ENCODE data around the gene SLC5A7. TPM values are rescaled to one million over a fixed set of nuclear protein-coding genes. Genes with fewer than 3 reads are reported as not detected.

The SLC5A7 gene
- total RNA-seq, 2 experiments from 2014 or later = not detected

DNA sequence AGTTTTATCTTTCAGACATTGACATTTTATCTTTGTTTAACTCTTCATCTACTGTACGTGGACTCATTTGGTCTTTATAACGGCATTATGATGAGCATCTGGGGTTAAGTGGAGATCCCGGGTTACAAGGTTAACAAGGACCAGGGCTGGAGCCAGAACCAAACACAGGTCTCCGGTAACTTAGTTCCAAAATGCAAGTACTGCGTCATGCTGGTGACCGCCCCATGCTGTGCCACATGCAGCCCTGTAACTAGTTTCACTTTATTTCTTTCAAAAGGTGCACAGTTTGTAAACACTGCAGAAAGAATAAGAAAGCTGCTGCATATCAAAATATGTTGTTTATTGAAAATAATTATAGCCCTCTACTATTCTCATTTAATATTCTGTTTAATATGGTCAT, 3.1 kb downstream of the SLC5A7 start:
- Mint-ChIP-seq H3K4me1 (ENCODE audit: low read depth) (no peaks in the 10 kb centered on the region), H3K27ac (no peak overlapping the region), H3K4me3 (no peak overlapping the region), H3K9me3 (no peaks in the 10 kb centered on the region), H3K36me3 (ENCODE audit: low read depth) (no peaks in the 10 kb centered on the region), H3K27me3 (peaks cover 16% of the 10 kb centered on the region)
- ATAC-seq (no peak), DNase-seq (no peak)
- CTCF ChIA-PET = no interaction called here
- intact Hi-C loops (cut with micrococcal nuclease) = no loop called here
- POLR2A ChIA-PET = no interaction called here
- TF ChIP-seq, protein P1, sequence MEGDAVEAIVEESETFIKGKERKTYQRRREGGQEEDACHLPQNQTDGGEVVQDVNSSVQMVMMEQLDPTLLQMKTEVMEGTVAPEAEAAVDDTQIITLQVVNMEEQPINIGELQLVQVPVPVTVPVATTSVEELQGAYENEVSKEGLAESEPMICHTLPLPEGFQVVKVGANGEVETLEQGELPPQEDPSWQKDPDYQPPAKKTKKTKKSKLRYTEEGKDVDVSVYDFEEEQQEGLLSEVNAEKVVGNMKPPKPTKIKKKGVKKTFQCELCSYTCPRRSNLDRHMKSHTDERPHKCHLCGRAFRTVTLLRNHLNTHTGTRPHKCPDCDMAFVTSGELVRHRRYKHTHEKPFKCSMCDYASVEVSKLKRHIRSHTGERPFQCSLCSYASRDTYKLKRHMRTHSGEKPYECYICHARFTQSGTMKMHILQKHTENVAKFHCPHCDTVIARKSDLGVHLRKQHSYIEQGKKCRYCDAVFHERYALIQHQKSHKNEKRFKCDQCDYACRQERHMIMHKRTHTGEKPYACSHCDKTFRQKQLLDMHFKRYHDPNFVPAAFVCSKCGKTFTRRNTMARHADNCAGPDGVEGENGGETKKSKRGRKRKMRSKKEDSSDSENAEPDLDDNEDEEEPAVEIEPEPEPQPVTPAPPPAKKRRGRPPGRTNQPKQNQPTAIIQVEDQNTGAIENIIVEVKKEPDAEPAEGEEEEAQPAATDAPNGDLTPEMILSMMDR (IDR thresholded peaks at IDR 0.05) = no peak

DNA sequence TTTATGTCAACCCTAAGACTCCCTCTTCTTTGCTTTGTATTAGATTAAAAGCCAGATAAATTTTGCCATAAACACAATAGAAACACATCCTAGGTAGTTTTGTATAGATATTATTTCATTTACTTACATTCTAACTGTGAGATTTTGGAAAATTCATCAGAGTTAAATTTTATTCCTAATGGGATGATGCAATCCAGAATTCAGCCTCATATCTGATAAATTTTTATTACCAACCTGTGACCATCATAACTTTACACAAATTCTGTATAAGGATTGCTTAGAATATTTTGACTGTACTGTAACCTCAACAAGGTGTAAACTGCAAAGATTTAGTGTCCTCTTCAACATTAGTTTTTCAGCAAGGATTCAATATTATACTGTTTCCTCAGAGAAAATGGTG, 4.4 kb downstream of the SLC5A7 start:
- DNase-seq (no peak), ATAC-seq (no peak)
- POLR2A ChIA-PET = no interaction called here
- intact Hi-C loops (cut with micrococcal nuclease) = no loop called here
- TF ChIP-seq, protein P1 (IDR thresholded peaks at IDR 0.05) = no peak
- no peak overlapping the region for H3K4me3 Mint-ChIP-seq
- CTCF ChIA-PET = no interaction called here
- H3K9me3 Mint-ChIP-seq = no peaks in the 10 kb centered on the region
- H3K27ac Mint-ChIP-seq = no peak overlapping the region
- no peaks in the 10 kb centered on the region for H3K4me1 Mint-ChIP-seq (ENCODE audit: low read depth)
- no peaks in the 10 kb centered on the region for H3K36me3 Mint-ChIP-seq (ENCODE audit: low read depth)
- H3K27me3 Mint-ChIP-seq = peaks cover 16% of the 10 kb centered on the region

DNA sequence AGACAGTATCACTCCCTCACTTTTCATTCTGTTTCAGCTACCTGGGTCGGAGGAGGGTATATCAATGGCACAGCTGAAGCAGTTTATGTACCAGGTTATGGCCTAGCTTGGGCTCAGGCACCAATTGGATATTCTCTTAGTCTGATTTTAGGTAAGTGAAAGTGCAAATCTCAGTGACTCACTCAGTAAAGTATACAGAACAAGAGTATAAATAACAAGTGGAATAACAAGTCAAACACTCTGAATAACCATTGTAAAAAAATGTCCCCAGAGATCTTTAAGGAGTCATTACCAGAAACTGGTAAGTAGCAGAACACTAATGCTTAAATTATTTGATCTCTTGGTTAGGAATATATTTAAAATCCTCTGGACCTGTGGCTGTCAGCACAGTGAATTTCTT, 5.7 kb downstream of the SLC5A7 start:
- H3K9me3 Mint-ChIP-seq = no peaks in the 10 kb centered on the region

DNA sequence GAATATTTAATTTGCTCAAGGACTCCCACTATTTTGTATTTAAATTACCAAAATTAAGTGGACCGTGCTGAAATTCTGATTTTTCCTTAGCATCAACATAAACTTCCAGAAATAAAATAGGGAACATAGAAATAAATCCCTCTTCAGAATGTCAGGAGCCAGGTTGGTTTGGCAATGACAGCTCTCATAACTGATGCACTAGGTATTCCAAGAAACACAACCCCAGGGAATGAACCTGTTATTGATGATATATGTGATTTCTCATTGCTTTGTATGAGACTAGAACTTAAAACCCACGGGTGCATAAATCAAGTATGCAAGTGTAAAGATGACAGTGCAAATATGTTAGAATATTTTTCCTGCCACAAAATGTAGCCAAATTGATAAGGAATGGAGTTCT, 12.8 kb downstream of the SLC5A7 start:
- Mint-ChIP-seq H3K36me3 (ENCODE audit: low read depth) (no peaks in the 10 kb centered on the region), H3K27ac (no peak overlapping the region), H3K4me3 (no peak overlapping the region), H3K9me3 (no peaks in the 10 kb centered on the region), H3K27me3 (no peaks in the 10 kb centered on the region), H3K4me1 (ENCODE audit: low read depth) (no peaks in the 10 kb centered on the region)
- intact Hi-C loops (cut with micrococcal nuclease) = no loop called here
- DNase-seq (no peak), ATAC-seq (no peak)
- CTCF ChIA-PET = no interaction called here
- TF ChIP-seq, protein P1 (IDR thresholded peaks at IDR 0.05) = no peak
- POLR2A ChIA-PET = no interaction called here

More for the DNA sequence above, 5.7 kb downstream of the SLC5A7 start:
- ATAC-seq (no peak), DNase-seq (no peak)
- TF ChIP-seq, protein P1 (IDR thresholded peaks at IDR 0.05) = no peak
- Mint-ChIP-seq H3K4me3 (no peak overlapping the region), H3K27me3 (peaks cover 9% of the 10 kb centered on the region), H3K27ac (no peak overlapping the region), H3K36me3 (ENCODE audit: low read depth) (no peaks in the 10 kb centered on the region), H3K4me1 (ENCODE audit: low read depth) (no peaks in the 10 kb centered on the region)
- intact Hi-C loops (cut with micrococcal nuclease) = no loop called here
- ChIA-PET POLR2A (no interaction called here), CTCF (no interaction called here)

DNA sequence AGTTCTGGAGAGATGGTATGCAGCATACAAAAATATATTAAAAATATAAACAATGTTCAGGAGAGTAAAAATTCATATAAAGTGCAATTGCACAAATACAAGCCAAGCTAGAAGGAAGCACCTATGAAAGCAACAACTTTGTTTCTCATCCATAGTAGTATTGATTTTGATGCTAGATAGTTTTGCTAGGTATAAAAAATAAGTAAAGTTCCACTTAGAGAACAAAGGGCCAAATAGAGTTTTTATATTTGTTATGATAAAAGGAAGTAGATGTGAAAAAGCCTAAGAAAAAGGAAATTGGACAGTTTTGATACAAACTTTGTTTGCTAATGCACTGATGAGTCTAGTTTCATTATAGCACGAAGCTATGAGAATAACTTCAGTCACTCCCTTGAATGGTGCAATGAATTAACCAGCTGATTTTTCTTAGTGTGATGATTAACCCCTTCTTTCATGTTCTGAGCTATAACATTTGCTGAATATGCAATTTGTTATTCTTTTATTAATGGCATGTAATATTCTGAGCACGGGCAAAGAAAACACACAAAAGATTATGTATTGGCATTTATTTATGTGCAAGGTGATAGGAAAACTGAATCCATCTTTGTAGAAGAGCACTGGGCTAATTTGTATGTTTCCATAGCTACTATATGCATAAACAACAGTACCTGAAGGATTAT, 24.7 kb downstream of the SLC5A7 start:
- ChIA-PET POLR2A (no interaction called here), CTCF (interaction anchor here (1.4 kb wide), 1 partner anchor 17 kb away, joined by 3 read pairs; no protein-coding TSS in a partner anchor)
- TF ChIP-seq, protein P1 (IDR thresholded peaks at IDR 0.05) = no peak
- Mint-ChIP-seq H3K9me3 (peaks cover 14% of the 10 kb centered on the region), H3K27me3 (no peaks in the 10 kb centered on the region), H3K4me1 (ENCODE audit: low read depth) (no peaks in the 10 kb centered on the region), H3K4me3 (no peak overlapping the region), H3K36me3 (ENCODE audit: low read depth) (no peaks in the 10 kb centered on the region), H3K27ac (no peak overlapping the region)
- no peak for DNase-seq
- intact Hi-C loops (cut with micrococcal nuclease) = no loop called here
- ATAC-seq = no peak
